Measurements from ENCODE around the gene ADGRG3.

GRCh38 chr16:57699481-57699880, 31.4 kb downstream of the ADGRG3 start:
- TF ChIP-seq, protein P1, sequence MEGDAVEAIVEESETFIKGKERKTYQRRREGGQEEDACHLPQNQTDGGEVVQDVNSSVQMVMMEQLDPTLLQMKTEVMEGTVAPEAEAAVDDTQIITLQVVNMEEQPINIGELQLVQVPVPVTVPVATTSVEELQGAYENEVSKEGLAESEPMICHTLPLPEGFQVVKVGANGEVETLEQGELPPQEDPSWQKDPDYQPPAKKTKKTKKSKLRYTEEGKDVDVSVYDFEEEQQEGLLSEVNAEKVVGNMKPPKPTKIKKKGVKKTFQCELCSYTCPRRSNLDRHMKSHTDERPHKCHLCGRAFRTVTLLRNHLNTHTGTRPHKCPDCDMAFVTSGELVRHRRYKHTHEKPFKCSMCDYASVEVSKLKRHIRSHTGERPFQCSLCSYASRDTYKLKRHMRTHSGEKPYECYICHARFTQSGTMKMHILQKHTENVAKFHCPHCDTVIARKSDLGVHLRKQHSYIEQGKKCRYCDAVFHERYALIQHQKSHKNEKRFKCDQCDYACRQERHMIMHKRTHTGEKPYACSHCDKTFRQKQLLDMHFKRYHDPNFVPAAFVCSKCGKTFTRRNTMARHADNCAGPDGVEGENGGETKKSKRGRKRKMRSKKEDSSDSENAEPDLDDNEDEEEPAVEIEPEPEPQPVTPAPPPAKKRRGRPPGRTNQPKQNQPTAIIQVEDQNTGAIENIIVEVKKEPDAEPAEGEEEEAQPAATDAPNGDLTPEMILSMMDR (conservative IDR thresholded peaks at IDR 0.05) = no peak
- no peak for TF ChIP-seq ZFX (IDR thresholded peaks at IDR 0.05)
